ENCODE measurements around the gene GBGT1. TPM values are rescaled to one million over a fixed set of nuclear protein-coding genes. Genes with fewer than 3 reads are reported as not detected.

GBGT1 gene
- total and polyA plus RNA-seq, 9 of the 15 experiments (the other 6 are each of a cell fraction or from before 2014, with no cell fraction given) = 0.55 to 25.8 (median 13.7) TPM

DNA sequence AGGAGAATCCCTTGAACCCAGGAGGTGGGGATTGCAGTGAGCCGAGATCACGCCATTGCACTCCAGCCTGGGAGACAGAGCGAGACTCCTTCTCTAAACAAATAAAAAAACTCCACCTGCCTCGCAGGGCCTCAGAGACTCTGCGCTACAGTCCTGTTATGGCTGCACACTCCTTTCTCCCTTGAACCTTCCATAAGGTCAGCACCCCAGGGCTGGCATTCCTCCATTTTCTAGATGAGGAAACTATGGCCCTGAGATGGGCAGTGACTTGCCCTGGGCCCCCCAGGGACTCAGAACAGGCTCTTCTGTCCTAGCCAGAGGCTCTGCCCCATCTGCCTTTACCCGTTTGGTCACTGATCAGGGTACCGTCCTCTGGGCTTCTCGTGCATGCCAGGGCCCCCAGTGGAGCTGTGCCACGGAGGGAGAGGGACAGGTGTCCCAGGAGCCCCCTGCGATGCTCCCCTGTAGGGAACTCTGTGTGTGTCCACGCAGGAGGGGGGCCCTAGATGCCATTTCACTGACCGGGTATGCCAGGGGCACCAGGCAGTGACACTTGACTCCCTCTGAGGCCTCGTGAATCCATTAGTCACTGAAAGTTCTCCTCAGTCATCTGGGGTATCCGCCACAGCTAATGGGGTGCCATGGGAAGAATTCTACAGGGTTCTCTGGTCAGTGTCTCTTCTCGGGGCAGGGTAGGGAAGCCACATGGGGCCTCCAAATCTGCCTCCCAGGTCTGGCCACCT is 58.8 kb downstream of the GBGT1 start (continued):
- TF ChIP-seq ZNF311 (CRISPR knock-in tag; IDR thresholded peaks at IDR 0.05) (no peak), ZMIZ1 (IDR thresholded peaks at IDR 0.05; ENCODE audit: low read depth in 2 of 2, low read length in 2 of 2) (no peak), SMARCB1 (IDR thresholded peaks at IDR 0.05; ENCODE audit: insufficient read length, low read depth) (no peak), ZNF239 (CRISPR knock-in tag; IDR thresholded peaks at IDR 0.05) (no peak), PRMT5 (CRISPR knock-in tag; IDR thresholded peaks at IDR 0.05) (no peak), CHCHD3 (CRISPR knock-in tag; IDR thresholded peaks at IDR 0.05) (no peak), HMGXB4 (CRISPR knock-in tag; IDR thresholded peaks at IDR 0.05) (no peak), CAMTA2 (CRISPR knock-in tag; conservative IDR thresholded peaks at IDR 0.05) (no peak), ZNF644 (tag; IDR thresholded peaks at IDR 0.05; ENCODE audit: low read depth) (no peak), CHD4 (IDR thresholded peaks at IDR 0.05; ENCODE audit: insufficient read depth, insufficient replicate concordance, low read depth, low read length, poor library complexity, severe bottlenecking) (no peak), FOS (IDR thresholded peaks at IDR 0.05; ENCODE audit: extremely low read depth, insufficient read length) (no peak), TBP (optimal IDR thresholded peaks at IDR 0.05; ENCODE audit: low read depth, low read length) (no peak), FOXM1 (IDR thresholded peaks at IDR 0.05; ENCODE audit: low read depth) (no peak), FOXM1 (CRISPR knock-in tag; IDR thresholded peaks at IDR 0.05; ENCODE audit: low read depth) (no peak), AFF4 (CRISPR knock-in tag; IDR thresholded peaks at IDR 0.05) (no peak)

Data from K562 (cell line).